Measurements from ENCODE around the gene ZBED3. TPM values are rescaled to one million over a fixed set of nuclear protein-coding genes. Genes with fewer than 3 reads are reported as not detected.
"Not testable (repeated sequence)": the region's sequence is repeated elsewhere in the genome, so short reads cannot be mapped to it uniquely, and the experiment has no call there.

The ZBED3 gene
- total RNA-seq, 1 experiment from 2014 or later = 7.0 TPM

- Mint-ChIP-seq H3K9me3 (peaks cover 5% of the 10 kb centered on the region), H3K36me3 (peaks cover 10% of the 10 kb centered on the region), H3K4me3 (no peak overlapping the region), H3K27me3 (ENCODE audit: low read depth) (peaks cover 12% of the 10 kb centered on the region; the same call in 1 of the 2 replicates), H3K4me1 (peaks cover 20% of the 10 kb centered on the region), H3K27ac (no peak overlapping the region)
- ChIA-PET POLR2A (no interaction called here), CTCF (no interaction called here)
- ATAC-seq (no peak), DNase-seq (ENCODE audit: low spot score) (no peak)
- no peak for TF ChIP-seq PRDM15 (CRISPR knock-in tag; IDR thresholded peaks at IDR 0.05)
- no peak for TF ChIP-seq ETV6 (CRISPR knock-in tag; IDR thresholded peaks at IDR 0.05)
- TF ChIP-seq NFE2L1 (CRISPR knock-in tag; IDR thresholded peaks at IDR 0.05) = no peak
- no peak for TF ChIP-seq TEAD1 (CRISPR knock-in tag; IDR thresholded peaks at IDR 0.05)
- no peak for TF ChIP-seq ZNF416 (CRISPR knock-in tag; IDR thresholded peaks at IDR 0.05)
- TF ChIP-seq NR1H2 (CRISPR knock-in tag; IDR thresholded peaks at IDR 0.05) = no peak
Observed at GRCh38 chr5:77080905-77081304, 6.2 kb downstream of the ZBED3 start.

- H3K4me3 Mint-ChIP-seq; DNase-seq (ENCODE audit: low spot score); H3K9me3 Mint-ChIP-seq; POLR2A ChIA-PET; ATAC-seq; H3K36me3 Mint-ChIP-seq; CTCF ChIA-PET; H3K27ac Mint-ChIP-seq: not testable (repeated sequence)
- Mint-ChIP-seq H3K27me3 (ENCODE audit: low read depth) (peaks cover 12% of the 10 kb centered on the region; the same call in 1 of the 2 replicates), H3K4me1 (peaks cover 16% of the 10 kb centered on the region)
Observed at GRCh38 chr5:77080479-77080878, 6.6 kb downstream of the ZBED3 start.

- no peak for DNase-seq (ENCODE audit: low spot score)
- CTCF ChIA-PET = interaction anchor here (0.5 to 2.7 kb wide), 15 partner anchors 10 to 945 kb away, joined by 3 to 42 read pairs (median 6); partner anchors contain the start of genes AGGF1, CRHBP and ZBED3
- no peak for ATAC-seq
- Mint-ChIP-seq H3K9me3 (peaks cover 5% of the 10 kb centered on the region), H3K27me3 (ENCODE audit: low read depth) (peaks cover 12% of the 10 kb centered on the region; the same call in 1 of the 2 replicates), H3K4me1 (peaks cover 6% of the 10 kb centered on the region), H3K4me3 (peak overlapping the region; percentile 64), H3K27ac (no peak overlapping the region), H3K36me3 (peaks cover 5% of the 10 kb centered on the region; the same call in 1 of the 2 replicates)
- POLR2A ChIA-PET = interaction anchor here (1.0 to 1.3 kb wide), 2 partner anchors 8 to 47 kb away, joined by 3 to 6 read pairs; partner anchors contain the start of gene AGGF1
- no peak for TF ChIP-seq NR3C1 (CRISPR knock-in tag; conservative IDR thresholded peaks at IDR 0.05; ENCODE audit: low read depth)
- 0 out of 2 replicates have a peak, but pooled peaks have one; percentile 7 for TF ChIP-seq PRDM15 (CRISPR knock-in tag; IDR thresholded peaks at IDR 0.05)
- TF ChIP-seq ZNF219 (CRISPR knock-in tag; IDR thresholded peaks at IDR 0.05; ENCODE audit: borderline replicate concordance) = no peak
- TF ChIP-seq MAX (CRISPR knock-in tag; IDR thresholded peaks at IDR 0.05) = peak; percentile 5; the same call in 1 of the 2 replicates
Observed at GRCh38 chr5:77077829-77078176, 9.3 kb downstream of the ZBED3 start.
